GM12872 (cell line): Measurements from ENCODE around the gene C13orf42.

Experiments used
- CTCF ChIP-seq: IDR thresholded peaks from 3 replicates; pipeline ENCODE4 v1.5.1; 2011; ENCODE audit warnings: low read depth, mild to moderate bottlenecking, low read length, moderate library complexity; ENCODE audit not compliant: insufficient read depth

The C13orf42 gene

GRCh38 chr13:51137250-51137649 is 26.2 kb upstream of the C13orf42 start:
- no peak for TF ChIP-seq CTCF

GRCh38 chr13:51136276-51136980 is 25.4 kb upstream of the C13orf42 start:
- no peak for TF ChIP-seq CTCF

GRCh38 chr13:51134763-51135365 is 23.8 kb upstream of the C13orf42 start:
- no peak for TF ChIP-seq CTCF

GRCh38 chr13:51130348-51130747 is 19.3 kb upstream of the C13orf42 start:
- TF ChIP-seq CTCF = no peak

- peak; percentile 81 for TF ChIP-seq CTCF
Measured at GRCh38 chr13:51125495-51126226, 14.6 kb upstream of the C13orf42 start.

- no peak for TF ChIP-seq CTCF
Measured at GRCh38 chr13:51122868-51123566, 11.9 kb upstream of the C13orf42 start.

- peak; percentile 42; the same call in 2 of the 3 replicates for TF ChIP-seq CTCF
Measured at GRCh38 chr13:51120873-51121272, 9.8 kb upstream of the C13orf42 start.
